NK-92 (cell line): ENCODE measurements around the gene DISP1.
"Not testable (repeated sequence)": the region's sequence is repeated elsewhere in the genome, so short reads cannot be mapped to it uniquely, and the experiment has no call there.

Source experiments
- DNase-seq: peaks from one replicate; lab custom pipeline; 2025; ENCODE audit not compliant: unreplicated experiment; lab: John Stamatoyannopoulos, UW

DISP1 gene

GRCh38 chr1:222794656-222795474 lies 20.0 kb upstream of the DISP1 start:
- DNase-seq: no peak

- DNase-seq: no peak
These were observed 16.7 kb upstream of the DISP1 start for GRCh38 chr1:222798116-222798515.

GRCh38 chr1:222798975-222799374 lies 15.9 kb upstream of the DISP1 start:
- no peak for DNase-seq

- no peak for DNase-seq
These were observed 13.8 kb upstream of the DISP1 start for GRCh38 chr1:222801067-222801466.

GRCh38 chr1:222811671-222812070 lies 3.2 kb upstream of the DISP1 start:
- DNase-seq: no peak

- DNase-seq: no peak
These were observed 838 bp upstream of the DISP1 start for GRCh38 chr1:222813866-222814535.

- DNase-seq: no peak
These were observed 564 bp downstream of the DISP1 start for GRCh38 chr1:222815440-222815765.

GRCh38 chr1:222817529-222817928 lies 2.7 kb downstream of the DISP1 start:
- DNase-seq: no peak

GRCh38 chr1:222818171-222818570 lies 3.3 kb downstream of the DISP1 start:
- DNase-seq: no peak

- DNase-seq: no peak
These were observed 5.4 kb downstream of the DISP1 start for GRCh38 chr1:222820171-222820712.

- no peak for DNase-seq
These were observed 6.4 kb downstream of the DISP1 start for GRCh38 chr1:222821239-222821638.

- DNase-seq: no peak
These were observed 8.9 kb downstream of the DISP1 start for GRCh38 chr1:222823695-222824094.

- DNase-seq: no peak
These were observed 9.8 kb downstream of the DISP1 start for GRCh38 chr1:222824641-222825040.

- no peak for DNase-seq
These were observed 14.1 kb downstream of the DISP1 start for GRCh38 chr1:222828939-222829338.

- DNase-seq: no peak
These were observed 15.0 kb downstream of the DISP1 start for GRCh38 chr1:222829868-222830267.

GRCh38 chr1:222833356-222833876 lies 18.6 kb downstream of the DISP1 start:
- no peak for DNase-seq

- no peak for DNase-seq
These were observed 28.9 kb downstream of the DISP1 start for GRCh38 chr1:222843469-222844410.

GRCh38 chr1:222844411-222844779 lies 29.6 kb downstream of the DISP1 start:
- DNase-seq: no peak

- DNase-seq: no peak
These were observed 30.9 kb downstream of the DISP1 start for GRCh38 chr1:222845763-222846162.

- not testable (repeated sequence) for DNase-seq
These were observed 35.7 kb downstream of the DISP1 start for GRCh38 chr1:222850550-222850949.

- no peak for DNase-seq
These were observed 37.5 kb downstream of the DISP1 start for GRCh38 chr1:222852326-222852725.
